Measurements from ENCODE around the gene ELAVL3.
A peak's percentile ranks its signal among the peaks of the same experiment; 100 is the strongest.
"Not testable (repeated sequence)": the region's sequence is repeated elsewhere in the genome, so short reads cannot be mapped to it uniquely, and the experiment has no call there.

ELAVL3 gene

DNA sequence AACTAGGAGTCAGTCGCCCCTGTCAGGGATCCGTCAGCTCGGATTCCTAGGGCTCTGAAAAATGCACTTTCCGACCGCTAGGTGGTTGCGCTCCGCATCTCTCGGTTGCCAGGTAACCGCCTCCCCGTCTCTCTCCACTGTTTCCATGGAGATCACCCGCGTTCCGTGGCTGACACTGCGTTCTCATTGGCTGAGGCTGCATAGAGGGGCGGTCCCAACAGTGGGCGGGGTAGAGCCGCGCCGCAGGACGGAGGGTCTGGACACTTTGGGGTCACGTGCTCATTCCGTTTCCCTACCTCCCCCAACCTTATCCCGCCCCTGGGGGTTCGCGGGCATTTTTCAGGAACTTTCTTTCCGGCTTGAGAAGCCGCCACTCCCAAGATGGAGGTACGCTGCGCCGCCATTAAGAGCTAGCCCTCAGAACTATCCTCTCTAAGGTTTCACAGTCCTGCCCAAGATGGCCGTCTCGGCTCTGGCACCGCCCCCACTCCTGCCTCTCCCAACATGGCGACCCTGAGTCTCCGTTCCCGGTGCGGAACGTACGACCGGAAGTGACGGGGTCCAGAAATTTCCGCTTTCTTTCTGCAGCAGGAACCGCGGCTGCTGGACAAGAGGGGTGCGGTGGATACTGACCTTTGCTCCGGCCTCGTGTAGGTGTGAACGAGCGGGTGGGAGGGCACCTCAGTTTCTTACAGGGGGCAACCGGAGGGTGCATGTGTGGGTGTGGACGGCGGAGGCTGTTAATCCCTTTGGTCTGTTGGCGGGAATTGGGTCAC lies 45.6 kb downstream of the ELAVL3 start, which contains the start of the genes ODAD3 and PRKCSH:
Gene ODAD3 (minus strand): TSS at position 65 of the 776 bp plus-strand sequence. CDS start 105 bp downstream, outside the sequence.
Gene PRKCSH (plus strand): TSS at position 579 of the 776 bp plus-strand sequence. CDS start 483 bp downstream, outside the sequence.
- DNase-seq = peak; percentile 98 to 99

DNA sequence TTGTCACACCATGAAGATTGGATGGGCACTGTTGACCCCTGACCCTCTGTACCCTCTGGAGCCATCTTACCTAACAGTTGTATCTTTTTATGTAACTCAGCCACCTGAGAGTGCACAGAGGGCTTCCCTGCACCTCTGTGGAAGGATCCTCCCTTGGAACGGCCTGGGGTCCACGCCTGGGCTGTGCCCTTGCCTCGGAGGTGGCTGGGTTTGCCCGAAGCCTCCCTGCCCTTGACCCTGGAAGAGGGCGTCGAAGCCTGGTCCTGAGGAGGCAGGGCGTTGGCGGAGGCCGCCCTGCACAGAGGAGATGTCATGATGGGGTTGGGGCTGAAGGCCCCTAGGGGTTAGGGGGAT lies 46.2 kb downstream of the ELAVL3 start:
- no peak for DNase-seq

DNA sequence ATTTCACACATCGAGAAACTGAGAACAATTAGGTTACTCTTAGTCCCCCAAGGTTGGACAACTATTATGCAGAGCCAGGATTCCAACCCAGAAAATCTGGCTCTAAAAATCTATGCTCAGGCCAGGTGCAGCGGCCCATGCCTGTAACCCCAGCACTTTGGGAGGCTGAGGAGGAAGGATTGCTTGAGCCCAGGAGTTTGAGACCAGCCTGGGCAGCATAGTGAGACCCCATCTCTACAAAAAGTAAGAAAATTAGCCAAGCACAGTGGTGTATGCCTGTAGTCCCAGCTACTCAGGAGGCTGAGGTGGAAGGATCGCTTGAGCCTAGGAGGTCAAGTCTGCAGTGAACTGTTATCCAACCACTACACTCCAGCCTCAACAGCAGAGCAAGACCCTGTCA lies 47.3 kb downstream of the ELAVL3 start:
- DNase-seq = not testable (repeated sequence)

DNA sequence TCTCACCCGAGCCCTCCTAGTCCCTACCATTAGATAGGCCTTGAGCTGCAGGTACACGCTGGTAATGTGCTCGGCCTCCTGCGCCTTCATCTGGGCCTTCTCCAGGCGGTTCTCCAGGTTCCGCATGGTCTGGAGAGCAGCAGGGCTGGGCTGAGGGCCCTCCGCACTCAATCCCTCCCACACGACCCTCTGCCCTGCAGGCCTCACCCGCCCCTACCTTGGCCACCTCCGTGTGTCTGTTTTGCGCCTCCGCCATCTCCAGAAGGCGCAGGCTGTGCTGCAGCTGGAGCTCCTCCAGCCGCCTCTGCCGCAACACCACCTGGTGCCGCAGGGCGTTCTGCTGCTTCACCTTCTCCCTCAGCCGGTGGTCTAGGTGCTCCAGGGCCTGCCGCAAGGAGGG lies 54.2 kb downstream of the ELAVL3 start:
- no peak for DNase-seq

DNA sequence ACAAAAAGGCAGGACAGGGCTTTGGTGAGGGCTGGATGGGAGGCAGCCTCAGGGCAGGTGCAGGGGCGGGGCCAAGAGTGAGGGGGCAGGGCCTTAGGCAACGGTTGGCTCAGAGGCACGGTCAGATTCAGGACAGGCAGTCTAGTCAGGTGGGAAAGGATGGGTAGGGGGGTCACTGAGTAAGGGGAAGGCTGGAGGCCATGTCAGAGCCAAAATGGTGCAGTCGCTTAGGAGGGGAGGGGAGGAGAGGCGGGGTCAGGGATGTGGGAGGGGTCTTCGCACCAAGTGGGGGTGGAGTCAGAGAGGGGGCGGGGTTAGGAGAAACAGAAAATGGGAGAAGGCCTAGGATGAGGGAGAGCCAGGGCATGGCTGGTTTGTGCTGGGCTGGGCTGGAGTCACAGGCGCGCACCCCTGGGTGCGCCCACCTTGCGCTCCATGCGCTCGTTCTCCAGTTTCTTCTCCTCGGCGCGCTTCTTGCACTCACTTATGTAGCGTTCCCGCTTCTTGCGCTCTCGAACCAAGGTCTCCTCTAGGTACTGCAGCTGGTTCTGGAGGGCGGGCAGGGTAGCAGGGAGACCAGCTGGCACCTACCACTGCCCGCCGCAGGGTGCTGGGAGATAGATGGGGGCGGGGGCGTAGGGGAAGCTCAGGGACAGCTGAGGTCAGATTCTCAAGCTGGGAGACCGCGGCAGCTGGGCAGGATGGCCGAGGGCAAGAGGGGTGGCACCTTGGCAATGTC lies 55.0 kb downstream of the ELAVL3 start:
- no peak for DNase-seq

DNA sequence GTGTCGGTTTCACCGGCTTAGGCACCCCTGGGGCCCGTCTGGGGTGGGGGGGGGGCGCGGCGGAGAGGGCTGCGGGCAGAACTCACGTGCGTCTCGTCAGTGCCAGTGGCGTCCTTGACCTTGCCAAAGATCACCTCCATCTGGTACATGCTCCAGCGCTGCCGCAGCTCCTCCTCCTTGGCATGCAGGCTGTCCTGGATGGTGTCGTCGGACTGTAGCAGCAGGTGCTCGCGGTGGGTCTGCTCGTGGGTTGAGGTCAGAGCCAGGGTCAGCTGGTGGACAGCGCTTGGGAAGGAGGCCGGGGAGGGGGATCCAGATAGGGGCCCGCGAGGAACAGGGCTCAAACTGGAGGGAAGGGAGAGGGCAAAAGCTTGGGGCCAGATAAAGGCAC lies 57.1 kb downstream of the ELAVL3 start:
- DNase-seq = no peak

DNA sequence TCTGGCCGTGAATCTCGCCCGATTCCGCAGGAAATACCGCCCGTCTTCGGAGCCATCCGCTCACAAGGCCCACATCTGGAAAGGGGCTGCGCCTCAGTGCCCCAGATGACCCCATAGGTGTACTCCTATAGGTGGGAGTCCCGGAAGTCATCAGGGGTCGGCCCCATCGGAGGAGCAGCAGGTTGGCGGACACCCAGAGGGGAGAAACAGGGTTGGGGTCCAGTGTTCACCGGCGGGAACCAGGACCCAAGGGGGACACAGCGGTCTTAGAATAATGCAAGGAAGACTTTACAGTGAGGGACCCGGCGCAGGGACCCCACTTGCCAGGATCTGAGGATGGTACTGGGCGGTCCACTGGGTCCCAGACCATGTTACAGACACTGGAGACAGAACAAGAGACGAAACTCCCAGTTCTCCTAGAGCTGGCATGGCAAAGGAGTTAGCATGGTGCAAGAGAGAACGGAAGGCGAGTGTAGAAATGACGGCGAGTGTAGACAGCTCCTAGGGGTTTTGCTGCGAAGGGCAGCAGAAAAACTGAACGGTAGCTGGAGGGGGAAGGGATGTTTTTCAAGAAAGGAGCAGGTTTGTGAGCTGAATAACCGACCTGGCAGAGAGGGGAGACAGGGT lies 57.6 kb downstream of the ELAVL3 start:
- no peak for DNase-seq

DNA sequence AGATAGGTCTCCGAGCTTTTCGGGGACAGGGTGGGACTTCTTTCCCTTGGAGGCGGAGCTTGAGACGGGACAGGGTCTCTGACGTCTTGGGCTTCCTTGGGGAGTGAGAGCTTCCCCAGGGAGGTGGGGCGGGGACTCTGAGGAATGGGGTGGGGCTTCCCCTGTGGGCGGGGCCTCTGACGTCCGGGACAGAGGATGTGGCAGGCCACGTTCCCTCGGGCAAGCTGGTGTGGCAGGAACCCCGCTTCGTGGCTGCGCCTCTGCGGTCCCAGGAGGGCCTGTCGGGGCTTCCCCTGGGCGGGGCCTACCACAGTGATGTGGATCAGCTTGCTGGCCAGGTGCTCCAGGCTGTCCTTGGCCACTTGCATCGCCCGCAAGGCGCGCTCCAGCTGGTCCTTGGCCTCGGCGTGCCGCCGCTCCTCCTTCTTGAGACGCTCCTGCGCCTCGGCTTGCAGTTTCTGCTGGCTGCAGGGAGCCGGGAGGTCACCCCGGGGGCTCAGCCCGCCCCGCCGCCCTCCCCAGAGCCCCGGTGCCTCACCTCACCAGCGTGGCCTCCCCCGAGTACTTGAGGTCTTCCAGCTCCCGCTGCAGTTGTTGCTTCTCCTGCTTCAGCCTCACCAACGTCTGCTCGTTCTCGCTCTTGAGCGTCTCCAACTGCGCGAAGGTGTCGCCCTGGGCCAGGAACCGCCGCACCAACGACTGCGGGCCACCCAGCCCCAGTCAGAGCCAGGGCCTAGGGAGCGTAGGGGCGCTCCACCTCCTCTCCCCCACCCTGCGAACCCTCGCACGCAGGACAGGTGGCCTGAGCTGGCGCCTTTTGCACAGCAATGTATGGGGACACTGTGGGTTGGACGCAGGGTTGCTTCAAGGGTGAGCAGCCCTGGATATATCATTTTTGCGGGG lies 58.4 kb downstream of the ELAVL3 start:
- no peak for DNase-seq

DNA sequence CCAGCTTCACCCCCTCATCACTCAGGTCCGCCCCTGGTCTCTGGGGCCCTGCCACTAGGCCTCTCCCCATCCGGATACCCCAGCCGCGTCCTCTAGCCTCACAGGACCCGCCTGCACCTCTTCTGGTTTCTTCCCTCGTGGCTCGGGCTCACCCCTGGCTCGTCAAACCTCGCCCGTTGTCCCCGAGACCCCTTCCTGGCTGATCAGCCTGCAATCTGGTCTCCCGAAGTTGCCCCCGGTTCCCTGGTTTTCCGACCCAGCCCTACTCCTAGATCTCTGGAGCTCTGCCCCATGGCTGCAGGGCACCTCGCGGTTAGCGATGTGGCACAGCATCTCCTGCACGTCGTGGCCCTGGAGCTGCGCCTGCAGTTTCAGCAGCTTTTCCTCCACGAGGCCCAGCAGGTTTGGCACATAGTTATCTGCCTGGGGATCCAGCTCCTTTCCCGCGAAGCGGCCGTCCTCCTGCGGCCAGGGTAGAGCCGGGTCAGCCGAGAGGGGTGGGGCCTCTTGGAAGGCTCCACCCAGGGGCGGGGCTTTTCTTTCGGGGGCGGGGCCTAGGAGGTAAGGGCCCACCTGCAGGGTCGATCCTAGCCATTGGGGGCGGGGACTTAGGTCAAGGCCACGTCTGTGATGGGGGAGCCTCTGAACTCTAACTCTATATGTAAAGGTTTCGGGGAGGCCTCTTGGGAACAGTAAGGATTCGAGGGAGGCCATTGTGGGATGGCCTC lies 59.3 kb downstream of the ELAVL3 start:
- no peak for DNase-seq

DNA sequence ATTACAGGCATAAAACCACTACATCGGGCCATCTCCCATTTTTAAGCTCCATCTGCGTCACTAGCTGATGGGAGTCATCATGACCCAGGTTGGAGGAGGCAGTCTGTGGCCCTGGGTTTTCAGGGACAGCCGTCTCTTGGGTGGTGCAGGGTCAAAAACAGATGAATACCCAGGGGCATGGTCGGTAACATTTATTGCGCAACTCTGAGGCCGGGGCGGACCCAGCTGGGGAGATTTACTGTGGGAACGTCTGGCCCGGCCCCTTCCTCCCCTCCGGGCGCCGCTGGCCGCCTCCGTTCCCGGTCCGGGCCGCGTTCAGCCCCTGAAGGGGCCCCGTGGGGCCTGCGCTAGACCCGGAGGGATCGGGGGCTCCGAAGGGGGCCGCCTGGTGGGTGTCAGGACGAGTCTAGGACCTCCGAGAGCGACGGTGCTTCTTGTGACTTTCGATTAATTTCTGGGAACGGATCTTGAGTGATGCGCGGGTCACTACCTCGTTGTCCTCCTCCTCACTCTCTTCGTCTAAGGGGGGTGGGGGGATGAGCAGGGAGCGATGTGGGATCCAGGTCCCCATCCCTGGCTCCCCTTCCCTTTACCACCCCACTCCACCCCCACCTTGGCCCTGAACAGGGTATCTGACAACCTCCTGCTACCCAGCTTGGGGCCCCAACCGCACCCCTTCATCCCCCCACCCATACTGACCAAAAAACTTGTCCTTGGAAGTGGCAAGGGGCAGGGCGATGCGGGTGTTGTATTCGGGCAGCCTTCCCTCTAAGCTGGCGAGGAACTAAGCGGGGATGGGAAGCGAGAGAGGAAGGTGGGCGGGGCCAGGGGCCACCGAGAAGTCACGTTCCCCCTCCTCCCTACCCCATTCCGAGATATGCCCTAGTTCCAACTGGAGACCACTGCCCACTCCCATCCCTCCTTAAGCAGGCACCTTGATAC lies 60.1 kb downstream of the ELAVL3 start:
- DNase-seq = no peak

DNA sequence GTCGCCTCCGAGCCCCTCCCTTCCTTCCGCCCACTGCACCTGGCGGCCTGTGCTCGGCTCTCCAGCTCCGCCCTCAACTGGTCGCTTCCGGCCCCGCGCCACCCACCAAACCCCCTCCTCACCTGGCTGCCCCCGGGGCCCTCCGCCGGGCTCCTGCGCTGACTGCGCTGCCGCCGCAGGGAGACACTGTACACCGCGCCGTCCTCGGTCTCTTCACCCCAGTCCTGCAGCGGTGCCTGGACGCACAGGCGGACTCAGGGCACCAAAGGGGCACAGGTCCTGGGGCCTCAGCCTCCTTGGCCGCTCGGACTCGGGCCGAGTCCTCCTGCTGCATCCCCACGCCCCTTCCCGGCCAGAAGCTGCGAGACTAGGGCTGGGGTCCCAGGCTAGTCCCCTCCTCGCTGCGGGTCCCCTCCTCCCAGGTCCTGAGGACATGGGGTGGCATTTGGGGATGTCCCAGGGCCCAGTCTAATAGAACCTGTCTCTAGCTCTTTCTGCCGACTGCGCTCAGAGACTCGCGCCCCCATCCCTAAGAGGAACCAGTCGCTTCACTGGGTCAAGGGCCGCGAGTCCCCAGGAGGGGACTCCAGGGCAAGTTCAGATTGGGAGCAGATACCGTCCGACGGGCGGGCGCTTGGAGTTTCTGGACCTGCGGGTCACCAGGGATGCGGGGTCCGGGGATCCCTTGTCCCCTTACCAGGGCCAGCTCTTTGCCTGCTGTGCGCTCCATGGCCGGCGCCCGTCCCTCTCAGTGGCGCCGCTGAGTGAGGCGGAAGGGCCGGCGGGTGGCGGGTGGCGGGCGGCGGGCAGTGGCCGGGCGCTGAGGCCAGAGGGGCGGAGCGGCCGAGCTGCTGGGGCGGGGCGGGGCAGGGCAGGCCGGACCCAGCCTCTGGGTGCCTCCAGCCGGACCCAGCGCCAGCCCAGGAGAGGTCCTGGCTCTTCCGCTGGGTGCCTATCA lies 62.0 kb downstream of the ELAVL3 start, which contains the start of gene RGL3:
Gene RGL3 (minus strand): TSS at position 766 of the 958 bp plus-strand sequence. CDS start 36 bp downstream, at position 730.
- no peak for DNase-seq

DNA sequence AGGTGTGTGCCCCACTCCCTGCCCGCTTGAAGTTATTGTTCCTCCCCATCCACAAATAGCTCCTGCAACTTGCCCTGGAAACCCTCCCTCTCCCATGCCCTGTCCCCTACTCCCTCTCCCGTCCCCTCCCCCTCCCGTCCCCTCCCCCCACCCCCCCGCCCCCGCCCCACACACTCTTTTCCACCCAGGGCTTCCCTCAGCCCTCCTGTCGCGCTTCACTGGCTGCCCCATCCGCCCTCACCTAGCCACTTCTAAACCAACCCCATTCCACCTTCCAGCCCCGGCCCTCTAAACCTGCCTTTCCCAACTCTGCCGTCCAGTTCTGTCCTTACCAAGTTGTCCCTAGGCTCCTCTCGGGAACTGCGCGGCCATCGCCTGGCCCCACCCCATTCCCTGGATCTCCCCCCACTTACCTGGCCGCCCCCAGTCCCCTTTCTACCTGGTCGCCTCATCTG lies 62.7 kb downstream of the ELAVL3 start:
- DNase-seq = no peak

DNA sequence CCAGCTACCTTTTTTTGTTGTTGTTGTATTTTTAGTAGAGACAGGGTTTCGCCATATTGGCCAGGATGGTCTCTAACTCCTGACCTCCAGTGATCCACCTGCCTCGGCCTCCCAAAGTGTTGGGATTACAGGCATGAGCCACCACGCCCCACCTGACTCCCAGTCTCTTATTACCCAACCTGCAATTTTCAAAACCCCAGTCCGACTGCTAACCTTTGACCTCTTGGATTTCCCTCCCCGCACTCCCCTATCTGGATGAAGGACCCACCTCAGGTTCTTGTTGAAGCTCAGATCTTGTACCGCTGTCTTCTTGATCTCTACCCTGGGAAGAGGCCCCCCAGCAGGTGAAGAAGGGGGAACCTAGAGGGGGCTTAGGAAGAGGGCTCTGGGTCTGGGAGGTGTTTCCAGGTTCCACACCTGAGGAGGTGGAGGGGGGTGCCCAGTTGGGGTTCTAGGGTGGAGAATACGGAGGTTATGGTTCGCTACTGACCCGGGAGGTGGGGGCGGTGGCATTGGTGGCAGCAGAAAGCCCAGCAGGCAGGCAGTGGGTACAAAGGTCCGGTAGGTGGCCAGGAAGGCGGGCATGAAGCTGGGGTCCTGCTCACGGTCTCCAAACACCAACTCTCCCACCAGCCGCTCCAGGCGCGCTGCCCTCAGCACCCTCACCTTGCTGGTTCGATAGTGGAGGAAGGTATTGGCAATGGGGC lies 64.3 kb downstream of the ELAVL3 start:
- no peak for DNase-seq

DNA sequence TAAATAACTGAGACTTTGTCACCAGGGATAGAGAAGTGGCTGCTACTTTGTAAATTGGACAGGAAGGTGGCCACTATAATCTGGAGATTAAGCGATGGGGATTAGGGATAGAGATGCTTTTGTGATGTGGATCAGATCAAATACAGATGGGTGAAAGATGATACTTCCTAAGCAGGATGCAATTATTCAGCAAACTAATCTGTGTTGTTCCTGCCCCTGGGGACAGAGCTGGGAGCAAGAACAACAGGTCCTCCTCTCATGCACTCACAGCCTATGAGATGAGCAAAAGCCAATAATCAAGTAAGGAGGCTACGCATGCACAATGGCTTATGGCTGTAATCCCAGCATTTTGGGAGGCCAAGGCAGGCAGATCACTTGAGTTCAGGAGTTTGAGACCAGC lies 66.3 kb downstream of the ELAVL3 start:
- no peak for DNase-seq

DNA sequence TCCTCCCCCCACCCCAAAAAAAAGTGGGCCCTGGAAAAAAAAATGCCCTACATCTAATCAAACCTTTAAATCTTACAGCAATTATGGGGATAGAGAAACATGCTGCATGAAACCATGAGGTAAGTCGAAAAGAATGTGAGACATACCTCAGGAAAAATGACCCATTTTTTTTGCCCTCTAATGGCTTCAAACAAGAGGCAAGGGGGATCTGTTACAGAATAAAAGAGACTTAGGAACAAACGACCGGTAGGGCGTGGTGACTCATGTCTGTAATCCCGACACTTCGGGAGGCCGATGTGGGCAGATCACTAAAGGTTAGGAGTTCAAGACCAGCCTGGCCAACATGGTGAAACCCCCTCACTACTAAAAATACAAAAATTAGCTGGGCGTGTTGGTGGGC lies 70.2 kb downstream of the ELAVL3 start:
- peak in 1 of 2 experiments; percentile 21 for DNase-seq

DNA sequence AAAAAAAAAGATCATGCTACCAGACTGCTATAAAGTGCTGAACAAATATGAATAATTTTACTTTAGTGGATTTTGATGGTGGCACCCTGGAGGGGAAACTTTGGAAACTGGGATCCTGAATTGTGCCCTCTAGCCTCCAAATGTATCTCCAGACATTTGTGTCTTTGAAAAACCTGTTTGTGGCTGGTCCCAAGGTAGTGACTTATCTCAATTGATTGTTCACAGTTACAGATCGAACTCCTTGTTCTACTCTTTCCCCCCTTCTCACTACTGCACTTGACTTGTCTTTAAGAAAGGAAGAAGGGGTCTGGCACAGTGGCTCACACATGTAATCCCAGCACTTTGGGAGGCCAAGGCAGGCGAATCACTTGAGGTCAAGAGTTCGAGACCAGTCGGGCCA lies 72.3 kb downstream of the ELAVL3 start:
- DNase-seq = no peak

DNA sequence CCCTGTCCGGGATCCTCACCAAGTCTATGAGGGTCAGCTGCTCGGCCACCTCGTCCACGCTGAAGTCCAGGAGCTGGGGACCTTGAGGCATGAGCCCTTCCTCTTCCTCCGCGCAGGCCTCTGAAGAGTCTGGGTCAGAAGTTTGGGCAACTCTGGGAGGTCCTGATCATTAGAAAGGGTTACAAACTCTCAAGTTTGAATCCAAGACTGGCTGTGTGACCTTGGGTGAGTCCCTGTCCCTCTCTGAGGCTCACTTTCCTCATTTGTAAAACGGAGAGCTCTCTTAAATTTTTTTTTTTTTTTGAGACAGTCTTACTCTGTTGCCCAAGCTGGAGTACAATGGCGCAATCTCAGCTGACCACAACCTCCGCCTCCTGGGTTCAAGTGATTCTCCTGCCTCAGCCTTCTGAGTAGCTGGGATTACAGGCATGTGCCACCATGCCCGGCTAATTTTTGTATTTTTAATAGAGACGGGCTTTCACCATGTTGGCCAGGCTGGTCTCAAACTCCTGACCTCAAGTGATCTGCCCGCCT lies 74.1 kb downstream of the ELAVL3 start:
- not testable (repeated sequence) for DNase-seq
